HG02970 (cell line): ENCODE data around the gene OSBPL5.
"Not testable (repeated sequence)": the region's sequence is repeated elsewhere in the genome, so short reads cannot be mapped to it uniquely, and the experiment has no call there.

ENCODE experiments used
- ATAC-seq: cut with Tn5 transposase; IDR thresholded peaks from one replicate; pipeline ENCODE4 v1.9.1; 2021; ENCODE audit warnings: mild to moderate bottlenecking, moderate library complexity, moderate number of reproducible peaks; ENCODE audit not compliant: unreplicated experiment, low FRiP score

The OSBPL5 gene

DNA sequence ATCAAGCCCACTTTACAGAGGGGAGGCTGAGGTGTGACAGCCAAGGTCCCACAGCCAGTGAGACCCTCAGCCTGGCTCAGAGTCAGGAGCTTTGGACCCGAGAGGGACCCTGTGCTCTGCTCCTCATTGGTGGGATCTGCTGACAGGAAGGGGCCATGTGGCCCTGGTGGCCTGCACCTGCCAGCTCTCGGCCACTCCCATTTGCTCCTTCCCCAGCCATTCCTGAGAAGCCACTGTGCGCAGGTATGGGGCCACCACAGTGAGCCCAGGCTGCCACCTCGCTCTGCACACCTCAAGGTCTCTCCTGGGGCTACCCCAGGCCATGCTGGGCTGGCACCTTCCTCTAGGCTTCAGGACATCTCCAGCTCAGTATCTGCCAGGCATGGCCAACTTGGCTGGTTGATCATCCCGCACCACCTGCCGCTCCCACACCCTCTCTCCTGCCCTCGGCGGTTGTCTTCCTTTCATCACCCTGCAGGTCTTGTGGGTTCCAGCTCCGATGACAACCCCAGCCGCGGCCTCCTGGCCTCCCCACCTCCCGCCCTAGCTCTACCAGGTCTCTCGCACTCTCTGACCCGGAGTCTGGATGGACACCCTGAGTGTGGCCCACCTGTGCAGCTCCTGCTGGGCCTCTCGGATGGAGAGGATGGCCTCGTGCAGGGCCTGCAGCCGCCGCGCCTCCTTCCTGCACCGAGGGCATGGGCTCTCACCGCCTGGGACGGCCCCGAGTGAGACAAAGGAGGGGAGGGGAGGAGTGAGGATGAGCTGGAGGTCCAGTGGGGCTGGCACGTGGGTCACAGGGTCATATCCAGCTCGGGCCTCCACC lies 75.7 kb downstream of the OSBPL5 start:
- ATAC-seq: no peak

DNA sequence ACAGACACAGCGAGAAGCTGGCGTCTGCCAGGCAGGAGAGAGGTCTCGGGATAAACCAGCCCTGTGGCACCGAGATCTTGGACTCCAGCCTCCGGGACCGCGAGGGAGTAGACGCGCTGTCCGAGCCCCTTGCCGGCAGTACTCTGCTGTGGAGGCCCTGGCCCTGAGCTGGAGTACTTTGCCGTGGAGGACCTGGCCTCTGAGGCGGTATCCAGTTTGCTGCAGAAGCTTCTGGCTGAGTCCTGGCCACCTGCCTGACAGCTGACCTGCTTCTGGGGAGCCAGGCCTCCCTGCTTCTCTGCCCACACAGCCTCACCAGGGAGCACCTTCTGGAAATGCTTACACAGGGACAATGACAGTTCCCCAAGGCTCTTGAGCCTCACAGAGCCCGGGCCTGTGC lies 76.3 kb downstream of the OSBPL5 start:
- ATAC-seq: no peak

DNA sequence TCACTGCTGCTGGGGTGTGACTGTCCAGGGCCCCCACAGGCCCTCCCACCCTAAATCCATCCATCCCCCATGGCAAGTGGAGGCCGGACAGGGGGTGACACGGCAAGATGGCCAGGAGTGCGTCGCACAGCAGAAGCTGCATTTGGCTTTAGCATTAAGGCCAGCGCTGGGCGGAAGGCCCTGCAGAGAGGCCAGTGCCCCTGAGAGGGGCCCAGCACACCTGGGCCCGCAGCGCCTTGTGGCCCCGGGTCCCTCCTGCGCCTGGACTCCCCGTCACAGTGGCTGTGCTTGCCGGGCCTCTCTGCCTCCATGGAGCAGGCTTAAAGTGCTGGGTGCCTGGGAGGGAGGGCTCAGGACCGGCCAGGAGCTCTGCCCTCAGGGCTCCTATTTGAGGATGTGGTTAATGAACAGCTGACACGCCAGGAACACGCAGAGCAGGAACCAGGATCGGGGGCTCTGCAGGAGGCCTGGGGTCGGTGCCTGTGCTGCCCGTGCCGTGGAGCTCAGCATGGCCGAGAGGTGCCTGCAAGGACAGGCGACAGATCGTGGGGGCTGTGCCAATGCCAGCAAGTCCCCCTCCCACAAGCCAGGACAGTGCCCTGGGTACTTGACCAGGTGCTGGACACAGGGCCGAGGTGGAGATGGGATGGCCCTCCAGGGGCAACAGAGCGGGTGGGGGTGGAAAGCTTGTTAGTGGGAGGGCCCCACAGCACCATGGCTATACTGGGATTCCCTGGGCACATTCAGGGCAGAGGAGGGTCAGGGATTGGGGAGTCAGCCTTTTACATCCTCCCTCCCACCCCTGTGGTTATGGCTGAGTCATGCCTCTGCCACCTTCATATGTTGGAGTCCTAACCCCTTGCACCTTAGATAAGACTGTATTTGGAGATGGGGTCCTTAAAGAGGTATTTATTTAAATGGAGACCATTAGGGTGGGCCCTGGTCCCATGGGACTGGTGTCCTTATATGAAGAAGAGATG lies 77.0 kb downstream of the OSBPL5 start:
- no peak for ATAC-seq

DNA sequence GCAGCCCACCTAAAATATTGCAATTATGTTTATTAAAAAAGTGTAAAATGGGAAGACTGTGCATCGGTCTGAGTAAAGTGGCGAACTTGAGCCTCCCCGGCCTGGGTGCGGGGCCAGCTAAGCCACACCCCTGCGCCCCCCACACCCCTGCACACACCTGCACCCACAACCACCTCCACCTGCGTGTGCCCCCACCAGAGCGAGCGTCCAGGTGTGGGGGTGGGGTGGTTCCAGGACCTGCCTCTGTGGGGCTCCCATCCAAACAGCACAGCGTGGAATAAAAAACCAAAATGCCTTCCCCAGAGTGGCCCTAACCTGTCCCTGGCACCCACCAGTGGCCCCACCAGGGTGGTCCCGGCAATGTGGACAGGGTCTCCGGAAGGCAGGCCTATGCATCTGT lies 77.7 kb downstream of the OSBPL5 start:
- no peak for ATAC-seq

GRCh38 chr11:3086671-3087150 lies 78.4 kb downstream of the OSBPL5 start:
- ATAC-seq: no peak

GRCh38 chr11:3086114-3086513 lies 79.0 kb downstream of the OSBPL5 start:
- ATAC-seq: no peak

DNA sequence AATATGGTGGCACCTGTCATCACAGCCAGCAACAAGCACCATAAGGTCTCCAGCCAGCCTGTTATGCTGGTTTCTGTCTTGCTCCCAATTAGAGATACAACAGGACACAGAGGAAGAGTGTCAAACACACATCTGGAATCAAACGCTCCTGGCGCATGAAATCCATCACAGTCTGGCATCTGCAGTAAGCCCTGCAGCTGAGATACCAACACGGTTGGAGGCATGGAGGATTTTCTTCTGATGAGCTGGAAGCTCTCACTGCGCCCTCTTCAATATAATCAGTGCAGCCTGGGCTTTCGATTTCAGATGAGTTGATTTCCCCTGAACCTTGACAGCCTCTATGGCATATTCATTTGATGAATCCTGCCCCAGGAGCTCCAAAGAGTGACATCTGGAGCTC lies 80.1 kb downstream of the OSBPL5 start:
- no peak for ATAC-seq

DNA sequence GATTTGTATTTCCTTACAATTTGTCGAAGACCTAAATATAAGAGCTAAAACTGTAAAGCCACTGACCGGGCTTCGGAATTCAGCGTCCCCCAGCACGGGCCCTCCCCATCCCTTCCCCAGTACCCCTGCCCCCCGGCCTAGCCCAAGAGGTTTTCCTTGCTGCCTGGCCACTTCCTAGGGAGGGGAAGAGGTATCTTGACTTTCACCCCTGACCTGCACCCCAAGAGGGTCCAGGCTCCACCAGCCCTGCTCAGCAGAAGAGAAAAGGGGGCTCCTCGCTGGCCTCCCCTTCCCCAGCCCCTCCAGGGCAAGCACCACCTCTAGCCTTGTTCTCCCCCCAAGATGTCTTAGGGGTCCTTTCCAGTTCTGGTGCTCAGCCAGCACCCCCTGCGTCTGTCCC lies 81.8 kb downstream of the OSBPL5 start:
- no peak for ATAC-seq

DNA sequence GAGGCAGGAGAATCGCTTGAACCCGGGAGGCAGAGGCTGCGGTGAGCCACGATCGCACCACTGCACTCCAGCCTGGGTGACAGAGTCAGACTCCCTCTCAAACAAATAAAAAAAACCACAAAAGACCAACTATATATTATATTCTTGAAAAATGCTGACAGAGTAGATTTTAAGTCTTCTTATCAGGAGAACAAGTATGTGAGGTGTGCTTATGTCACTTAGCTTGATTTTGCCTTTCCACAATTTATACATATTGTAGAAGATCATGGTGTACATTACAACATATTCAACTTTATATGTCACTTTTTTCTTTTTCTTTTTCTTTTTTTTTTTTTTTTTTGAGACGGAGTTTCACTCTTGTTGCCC lies 83.7 kb downstream of the OSBPL5 start:
- no peak for ATAC-seq

DNA sequence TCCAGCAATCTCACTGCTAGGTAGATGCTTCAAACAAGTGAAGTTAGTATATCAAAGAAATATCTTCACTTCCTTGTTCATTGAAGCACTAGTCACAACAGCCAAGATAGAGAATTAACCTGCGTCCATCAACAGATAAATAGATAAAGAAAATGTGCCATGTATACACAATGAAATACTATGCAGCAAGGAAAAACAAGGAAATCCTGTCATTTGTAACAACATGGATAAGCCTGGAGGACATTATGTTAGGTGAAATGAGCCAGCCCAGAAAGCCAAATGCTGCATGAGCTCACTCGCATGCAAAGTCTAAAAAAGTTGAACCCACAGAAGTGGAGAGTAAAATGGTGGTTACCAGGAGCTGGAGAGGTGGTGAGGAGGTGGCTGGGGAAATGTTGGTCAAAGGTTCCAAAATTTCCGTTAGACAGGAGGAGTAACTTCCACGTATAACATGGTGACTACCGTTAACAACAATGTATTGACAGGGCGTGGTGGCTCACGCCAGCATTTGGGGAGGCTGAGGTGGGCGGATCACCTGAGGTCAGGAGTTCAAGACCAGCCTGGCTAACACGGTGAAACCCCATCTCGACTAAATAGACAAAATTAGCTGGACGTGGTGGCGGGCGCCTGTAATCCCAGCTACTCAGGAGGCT lies 84.3 kb downstream of the OSBPL5 start:
- ATAC-seq: no peak

DNA sequence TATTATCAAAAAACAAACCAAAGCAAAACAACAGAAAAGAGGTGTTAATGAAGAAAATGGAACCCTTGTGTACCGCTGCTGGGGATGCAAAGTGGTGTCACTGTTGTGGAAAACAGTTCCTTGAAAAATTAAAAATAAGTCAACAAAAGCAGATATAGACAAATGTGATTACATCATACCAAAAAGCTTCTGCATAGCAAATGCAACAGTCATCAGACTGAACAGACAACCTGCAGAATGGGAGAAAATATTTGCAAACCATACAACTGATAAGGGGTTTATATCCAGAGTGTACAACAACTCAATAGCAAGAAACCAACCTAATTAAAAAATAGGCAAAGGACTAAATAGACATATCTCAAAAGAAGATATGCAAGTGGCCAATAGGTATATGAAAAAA lies 85.0 kb downstream of the OSBPL5 start:
- no peak for ATAC-seq

DNA sequence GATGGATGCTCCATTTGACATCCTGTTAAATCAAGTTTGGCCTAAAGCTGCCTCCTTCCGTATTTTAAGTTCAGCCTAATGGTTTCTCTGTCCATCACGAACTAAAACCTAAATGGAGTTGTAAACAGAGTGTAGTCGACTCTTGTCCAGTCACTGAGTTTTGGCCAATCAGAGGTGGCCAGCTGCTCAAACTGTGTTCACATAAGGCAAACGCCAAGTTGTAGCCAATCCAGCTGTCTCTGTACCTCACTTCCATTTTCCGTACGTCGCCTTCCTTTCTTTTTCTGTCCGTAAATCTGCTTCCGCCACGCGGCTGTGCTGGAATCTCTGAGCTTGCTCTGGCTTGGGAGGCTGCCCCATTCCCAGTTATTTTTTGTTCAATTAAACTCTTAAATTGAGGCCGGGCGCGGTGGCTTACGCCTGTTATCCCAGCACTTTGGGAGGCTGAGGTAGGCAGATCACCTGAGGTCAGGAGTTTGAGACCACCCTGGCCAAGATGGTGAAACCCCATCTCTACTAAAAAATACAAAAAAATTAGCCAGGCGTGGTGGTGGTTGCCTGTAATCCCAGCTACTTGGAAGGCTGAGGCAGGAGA lies 87.2 kb downstream of the OSBPL5 start:
- ATAC-seq: no peak

GRCh38 chr11:3077189-3077836 lies 87.8 kb downstream of the OSBPL5 start:
- no peak for ATAC-seq

DNA sequence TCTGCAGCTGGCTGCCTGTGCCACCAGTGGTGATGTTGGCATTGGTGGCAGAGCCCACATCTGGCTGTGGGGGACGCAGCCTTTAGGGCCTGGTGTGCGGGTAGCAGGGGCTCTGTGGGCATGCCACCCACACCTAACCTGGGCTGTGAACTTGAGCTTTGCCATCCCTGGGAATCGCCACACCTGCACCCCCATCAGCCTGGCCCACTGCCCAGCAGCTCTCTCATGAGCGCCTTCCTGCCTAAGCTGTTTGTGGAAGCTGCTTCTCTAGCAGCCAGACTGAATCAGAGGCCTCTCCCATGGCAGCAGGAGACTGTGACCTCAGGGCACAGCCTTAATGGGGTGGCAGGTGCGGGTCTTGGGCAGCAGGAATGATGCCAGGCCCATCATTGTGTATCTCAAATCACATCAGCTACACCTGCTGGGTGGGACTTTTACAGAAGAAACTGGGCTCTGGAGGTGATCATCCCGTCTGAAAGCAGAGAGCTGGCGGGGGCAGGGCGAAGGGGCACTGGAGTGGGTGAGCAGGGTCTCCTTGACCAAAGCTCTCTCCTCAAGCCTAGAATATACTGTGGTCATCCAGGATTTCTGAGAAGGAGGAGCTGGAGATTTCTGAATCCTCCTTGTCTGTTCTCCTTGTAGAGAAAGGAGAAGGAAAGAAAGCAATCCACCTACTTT lies 90.1 kb downstream of the OSBPL5 start:
- ATAC-seq: no peak

- ATAC-seq: no peak
These were observed 92.1 kb downstream of the OSBPL5 start for GRCh38 chr11:3073029-3073435.

GRCh38 chr11:3069425-3069824 lies 95.7 kb downstream of the OSBPL5 start:
- no peak for ATAC-seq

- ATAC-seq: not testable (repeated sequence)
These were observed 98.8 kb downstream of the OSBPL5 start for GRCh38 chr11:3066308-3066707.

- not testable (repeated sequence) for ATAC-seq
These were observed 100.4 kb downstream of the OSBPL5 start for GRCh38 chr11:3064709-3065108.

DNA sequence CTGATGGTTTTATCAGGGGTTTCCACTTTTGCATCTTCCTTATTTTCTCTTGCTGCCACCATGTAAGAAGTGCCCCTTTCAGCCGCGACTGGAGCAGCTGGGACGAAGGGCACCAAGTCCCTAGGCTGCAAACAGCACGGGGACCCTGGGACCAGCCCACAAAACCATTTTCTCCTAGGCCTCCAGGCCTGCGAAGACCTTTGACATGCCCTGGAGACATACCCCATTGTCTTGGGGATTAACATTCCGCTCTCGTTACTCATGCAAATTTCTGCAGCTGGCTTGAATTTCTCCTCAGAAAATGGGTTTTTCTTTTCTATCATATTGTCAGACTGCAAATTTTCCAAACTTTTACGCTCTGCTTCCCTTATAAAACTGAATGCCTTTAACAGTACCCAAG lies 101.2 kb downstream of the OSBPL5 start:
- ATAC-seq: not testable (repeated sequence)
